ENCODE results near the gene SOHLH1. TPM values are rescaled to one million over a fixed set of nuclear protein-coding genes. Genes with fewer than 3 reads are reported as not detected.

Gene SOHLH1
- total and polyA plus RNA-seq, 2 of the 13 experiments (the other 11 are each of a cell fraction or from before 2014, with no cell fraction given) = 0.15 TPM

DNA sequence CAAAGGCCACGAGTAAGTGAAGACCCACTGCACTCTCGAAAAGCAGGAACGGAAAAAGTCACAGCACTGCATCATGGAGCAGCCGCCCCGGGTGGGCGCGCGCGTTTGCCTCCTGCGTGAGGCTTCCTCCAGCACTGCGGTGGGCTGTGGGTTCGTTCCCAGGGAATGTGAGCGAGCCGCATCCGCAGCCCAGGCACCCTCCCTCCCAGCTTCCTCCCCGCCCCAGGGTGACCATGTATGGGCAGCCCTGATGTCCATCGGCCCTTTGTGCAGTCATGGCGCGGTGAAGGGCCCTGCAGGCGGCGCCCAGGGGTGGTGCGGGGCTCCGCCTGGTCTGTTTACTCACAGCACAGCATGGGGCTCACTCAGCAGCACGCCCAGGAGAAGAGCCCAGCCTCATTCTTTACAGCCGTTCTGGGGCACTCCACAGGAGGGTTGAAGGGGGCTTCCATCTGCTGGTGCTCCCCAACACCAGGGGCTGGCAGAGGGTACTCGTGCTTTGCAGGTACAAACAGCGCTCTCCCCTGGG lies 35.4 kb upstream of the SOHLH1 start:
- POLR2A ChIA-PET = no interaction called here
- Histone ChIP-seq H3K4me2 (ENCODE audit: low read depth, low read length) (no peak overlapping the region), H3K36me3 (replicated peaks in 1 of 2; ENCODE audit: control insufficient read depth in 1 of 2, insufficient read depth in 2 of 2, low read length in 2 of 2) (no peaks in the 10 kb centered on the region), H3K9ac (ENCODE audit: insufficient read depth, low read depth, low read length) (no peak overlapping the region), H3K4me1 (ENCODE audit: insufficient read depth, low read length) (no peaks in the 10 kb centered on the region), H3K4me3 (replicated peaks in 1 of 3; ENCODE audit: insufficient read depth in 1 of 3, low read depth in 2 of 3, low read length in 3 of 3) (no peak overlapping the region), H3K27ac (ENCODE audit: extremely low read length, insufficient read depth, low read length) (no peak overlapping the region), H3K9me3 (ENCODE audit: low read length) (peaks cover 8% of the 10 kb centered on the region), H3K27me3 (ENCODE audit: control insufficient read depth in 1 of 2, insufficient read depth in 2 of 2, low read length in 2 of 2) (peaks cover 10 to 48% of the 10 kb centered on the region in 2 experiments; a peak in 4 of 5 replicates), H3K79me2 (ENCODE audit: insufficient read depth, low read length) (no peaks in the 10 kb centered on the region), H2AFZ (ENCODE audit: low read length) (no peak overlapping the region), H4K20me1 (ENCODE audit: insufficient read depth, low read length) (peaks cover 7% of the 10 kb centered on the region; the same call in 1 of the 2 replicates)
- CTCF ChIA-PET (ENCODE audit: low intra/inter-chr PET ratio, low total read pairs) = no interaction called here
- ATAC-seq (peak; percentile 37), DNase-seq (ENCODE audit: low spot score) (no peak), FAIRE-seq (no peak)
- BruUV-seq (replicated peaks) = no TSS peak
- 41% methylated on average over 8 of the region's 27 CpGs for WGBS (ENCODE audit: low lambda C conversion rate)
- intact Hi-C loops (cut with micrococcal nuclease; ENCODE audit: unreplicated experiment) (no loop called here), in situ Hi-C loops (cut with HindIII; ENCODE audit: extremely low pct_ligation_motif_present, low pct_unique_long_range_greater_than_20kb) (no loop called here)
- TF ChIP-seq SAFB2 (CRISPR knock-in tag; IDR thresholded peaks at IDR 0.05; ENCODE audit: borderline replicate concordance, low read depth) (no peak), ZBTB7A (CRISPR knock-in tag; IDR thresholded peaks at IDR 0.05) (no peak), SMARCC2 (IDR thresholded peaks at IDR 0.05) (no peak), BHLHE40 (IDR thresholded peaks at IDR 0.05; ENCODE audit: low read length) (no peak), ZEB1 (IDR thresholded peaks at IDR 0.05; ENCODE audit: insufficient replicate concordance, low read depth) (no peak), FOXK2 (IDR thresholded peaks at IDR 0.05) (no peak), DNMT3B (CRISPR knock-in tag; conservative IDR thresholded peaks at IDR 0.05) (no peak), NFRKB (IDR thresholded peaks at IDR 0.05) (no peak), ZNF382 (CRISPR knock-in tag; IDR thresholded peaks at IDR 0.05; ENCODE audit: borderline replicate concordance) (no peak)
- TF ChIP-seq, protein P1, sequence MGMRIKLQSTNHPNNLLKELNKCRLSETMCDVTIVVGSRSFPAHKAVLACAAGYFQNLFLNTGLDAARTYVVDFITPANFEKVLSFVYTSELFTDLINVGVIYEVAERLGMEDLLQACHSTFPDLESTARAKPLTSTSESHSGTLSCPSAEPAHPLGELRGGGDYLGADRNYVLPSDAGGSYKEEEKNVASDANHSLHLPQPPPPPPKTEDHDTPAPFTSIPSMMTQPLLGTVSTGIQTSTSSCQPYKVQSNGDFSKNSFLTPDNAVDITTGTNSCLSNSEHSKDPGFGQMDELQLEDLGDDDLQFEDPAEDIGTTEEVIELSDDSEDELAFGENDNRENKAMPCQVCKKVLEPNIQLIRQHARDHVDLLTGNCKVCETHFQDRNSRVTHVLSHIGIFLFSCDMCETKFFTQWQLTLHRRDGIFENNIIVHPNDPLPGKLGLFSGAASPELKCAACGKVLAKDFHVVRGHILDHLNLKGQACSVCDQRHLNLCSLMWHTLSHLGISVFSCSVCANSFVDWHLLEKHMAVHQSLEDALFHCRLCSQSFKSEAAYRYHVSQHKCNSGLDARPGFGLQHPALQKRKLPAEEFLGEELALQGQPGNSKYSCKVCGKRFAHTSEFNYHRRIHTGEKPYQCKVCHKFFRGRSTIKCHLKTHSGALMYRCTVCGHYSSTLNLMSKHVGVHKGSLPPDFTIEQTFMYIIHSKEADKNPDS (CRISPR knock-in tag; IDR thresholded peaks at IDR 0.05) = no peak
- TF ChIP-seq, protein P2, sequence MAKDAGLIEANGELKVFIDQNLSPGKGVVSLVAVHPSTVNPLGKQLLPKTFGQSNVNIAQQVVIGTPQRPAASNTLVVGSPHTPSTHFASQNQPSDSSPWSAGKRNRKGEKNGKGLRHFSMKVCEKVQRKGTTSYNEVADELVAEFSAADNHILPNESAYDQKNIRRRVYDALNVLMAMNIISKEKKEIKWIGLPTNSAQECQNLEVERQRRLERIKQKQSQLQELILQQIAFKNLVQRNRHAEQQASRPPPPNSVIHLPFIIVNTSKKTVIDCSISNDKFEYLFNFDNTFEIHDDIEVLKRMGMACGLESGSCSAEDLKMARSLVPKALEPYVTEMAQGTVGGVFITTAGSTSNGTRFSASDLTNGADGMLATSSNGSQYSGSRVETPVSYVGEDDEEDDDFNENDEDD (CRISPR knock-in tag; IDR thresholded peaks at IDR 0.05; ENCODE audit: borderline replicate concordance) = no peak
- TF ChIP-seq, protein P3, sequence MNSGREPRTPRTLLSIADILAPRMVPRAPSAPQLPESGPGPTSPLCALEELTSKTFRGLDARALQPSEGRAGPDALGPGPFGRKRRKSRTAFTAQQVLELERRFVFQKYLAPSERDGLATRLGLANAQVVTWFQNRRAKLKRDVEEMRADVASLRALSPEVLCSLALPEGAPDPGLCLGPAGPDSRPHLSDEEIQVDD (CRISPR knock-in tag; IDR thresholded peaks at IDR 0.05; ENCODE audit: borderline replicate concordance) = no peak

Measured in HepG2 (cell line).